OCI-LY7 (cell line): ENCODE data around the gene KRTAP4-12. TPM values are rescaled to one million over a fixed set of nuclear protein-coding genes. Genes with fewer than 3 reads are reported as not detected.

Experiments
- BruUV-seq: library from RNA; stranded (reverse); fragments of 400-500 nt; replicated peaks from 2 replicates; lab custom pipeline; 2021; lab: Mats Ljungman, UMichigan
- CTCF ChIA-PET: fragments of 300-600 bp; sonication (Branson Sonifier 250); formaldehyde crosslinking; loops from one replicate; lab custom pipeline; 2022; ENCODE audit warnings: antibody characterized with exemption; ENCODE audit not compliant: unreplicated experiment; lab: Charles Lee
- POLR2A ChIA-PET: fragments of 300-600 bp; sonication (Branson Sonifier 250); formaldehyde crosslinking; loops from one replicate; lab custom pipeline; 2022; ENCODE audit warnings: antibody characterized with exemption; lab: Charles Lee
- DNase-seq: peaks from one replicate; pipeline ENCODE4 v3.0.0-alpha.2; 2015; ENCODE audit warnings: low spot score
- H2AFZ ChIP-seq: fragments of 200-600 bp; sonication (generic), shearing (Covaris generic); 2 replicates; pipeline ENCODE4 v1.6.1; 2014; ENCODE audit warnings: mild to moderate bottlenecking, antibody characterized with exemption, low read length, moderate library complexity
- H3K27ac ChIP-seq: fragments of 200-600 bp; sonication (generic); 2 replicates; pipeline ENCODE4 v1.5.1; 2014; ENCODE audit warnings: mixed run types, low read depth, mild to moderate bottlenecking, moderate library complexity, low read length, inconsistent platforms; ENCODE audit not compliant: poor library complexity, severe bottlenecking
- H3K36me3 ChIP-seq: fragments of 200-600 bp; sonication (generic); 2 replicates; pipeline ENCODE4 v1.6.1; 2014; ENCODE audit warnings: mild to moderate bottlenecking, antibody characterized with exemption, low read length, moderate library complexity, mixed read lengths; ENCODE audit not compliant: insufficient read depth
- H3K4me1 ChIP-seq: fragments of 200-600 bp; sonication (generic); 2 replicates; pipeline ENCODE4 v1.5.1; 2014; ENCODE audit warnings: mild to moderate bottlenecking, low read length; ENCODE audit not compliant: insufficient read depth, poor library complexity, severe bottlenecking
- H3K4me2 ChIP-seq: fragments of 200-600 bp; sonication (generic); 2 replicates; pipeline ENCODE4 v1.6.1; 2014; ENCODE audit warnings: mild to moderate bottlenecking, low read length
- H3K4me3 ChIP-seq: fragments of 200-600 bp; sonication (generic); 2 replicates; pipeline ENCODE4 v1.5.1; 2014; ENCODE audit warnings: mild to moderate bottlenecking, low read depth, low read length; ENCODE audit not compliant: poor library complexity, severe bottlenecking
- H3K79me2 ChIP-seq: fragments of 200-600 bp; sonication (generic); 2 replicates; pipeline ENCODE4 v1.6.1; 2016; ENCODE audit warnings: low read depth, mild to moderate bottlenecking, low read length, moderate library complexity, mixed read lengths; ENCODE audit not compliant: insufficient read depth
- H3K9me2 ChIP-seq: fragments of 200-600 bp; sonication (generic); 2 replicates; pipeline ENCODE4 v1.6.1; 2016; ENCODE audit warnings: mild to moderate bottlenecking, low read length, mixed read lengths; ENCODE audit not compliant: insufficient read depth
- H3K9me3 ChIP-seq: fragments of 200-600 bp; sonication (generic); 2 replicates; pipeline ENCODE4 v1.6.1; 2014; ENCODE audit warnings: mild to moderate bottlenecking, mixed run types, low read length, mixed read lengths
- H4K20me1 ChIP-seq: fragments of 200-600 bp; sonication (generic); 2 replicates; pipeline ENCODE4 v1.6.1; 2014; ENCODE audit warnings: mild to moderate bottlenecking, antibody characterized with exemption, low read length, moderate library complexity, mixed read lengths; ENCODE audit not compliant: insufficient read depth
- CTCF ChIP-seq: fragments of 200-600 bp; sonication (generic); conservative IDR thresholded peaks from 2 replicates; pipeline ENCODE4 v1.5.1; 2014; ENCODE audit warnings: mild to moderate bottlenecking, antibody characterized with exemption, low read length, moderate library complexity, mixed read lengths
- EZH2phosphoT487 ChIP-seq: fragments of 200-600 bp; sonication (generic); IDR thresholded peaks from 2 replicates; pipeline ENCODE4 v1.6.1; 2018; ENCODE audit warnings: low read depth, borderline replicate concordance, mild to moderate bottlenecking, mixed run types, antibody characterized with exemption, low read length, moderate library complexity, mixed read lengths
- intact Hi-C: fragments of 100-400 bp; cut with micrococcal nuclease; formaldehyde crosslinking; loops from one replicate; pipeline ENCODE4 v1.10.0; 2022; ENCODE audit not compliant: unreplicated experiment
- total RNA-seq, 2 experiments: library from RNA; depleted of rRNA in 1 of 2; stranded (reverse); fragments of >200 nt in 1 of 2; shearing (Covaris generic) in 1 of 2; gene quantifications; 2 replicates each; pipeline ENCODE4 v1.2.3, GENCODE V29; 2014 to 2022

Gene KRTAP4-12
- total RNA-seq, 2 experiments from 2014 or later, result not detected

- intact Hi-C loops, result no loop called here
- no TSS peak for BruUV-seq
- H3K4me1 ChIP-seq, result no peaks in the 10 kb centered on the region
- no peaks in the 10 kb centered on the region for H4K20me1 ChIP-seq
- CTCF ChIA-PET, result no interaction called here
- DNase-seq, result no peak
- H3K9me3 ChIP-seq, result no peaks in the 10 kb centered on the region
- H3K4me2 ChIP-seq, result no peak overlapping the region
- H3K27ac ChIP-seq, result no peak overlapping the region
- TF ChIP-seq CTCF (no peak), EZH2phosphoT487 (no peak)
- POLR2A ChIA-PET, result no interaction called here
- H3K36me3 ChIP-seq, result no peaks in the 10 kb centered on the region
- H3K79me2 ChIP-seq, result no peaks in the 10 kb centered on the region
- no peak overlapping the region for H3K4me3 ChIP-seq
- H2AFZ ChIP-seq, result no peak overlapping the region
- H3K9me2 ChIP-seq, result no peaks in the 10 kb centered on the region
Measured at GRCh38 chr17:41131979-41132378, 8.0 kb upstream of the KRTAP4-12 start.

- no peaks in the 10 kb centered on the region for H4K20me1 ChIP-seq
- H3K9me2 ChIP-seq, result no peaks in the 10 kb centered on the region
- ChIA-PET POLR2A (no interaction called here), CTCF (no interaction called here)
- H3K27ac ChIP-seq, result no peak overlapping the region
- intact Hi-C loops, result no loop called here
- H2AFZ ChIP-seq, result no peak overlapping the region
- H3K4me2 ChIP-seq, result no peak overlapping the region
- no peak for TF ChIP-seq CTCF
- TF ChIP-seq EZH2phosphoT487, result no peak
- no peak for DNase-seq
- no TSS peak for BruUV-seq
- H3K4me3 ChIP-seq, result no peak overlapping the region
- no peaks in the 10 kb centered on the region for H3K79me2 ChIP-seq
- no peaks in the 10 kb centered on the region for H3K4me1 ChIP-seq
- H3K36me3 ChIP-seq, result no peaks in the 10 kb centered on the region
- H3K9me3 ChIP-seq, result 0 out of 2 replicates have a peak, but pooled peaks cover 1% of the 10 kb centered on the region
Measured at GRCh38 chr17:41127371-41127770, 3.4 kb upstream of the KRTAP4-12 start.

- intact Hi-C loops, result no loop called here
- no peaks in the 10 kb centered on the region for H3K9me2 ChIP-seq
- BruUV-seq, result no TSS peak
- no peak overlapping the region for H3K27ac ChIP-seq
- H3K9me3 ChIP-seq, result 0 out of 2 replicates have a peak, but pooled peaks cover 6% of the 10 kb centered on the region
- H3K4me2 ChIP-seq, result no peak overlapping the region
- no peaks in the 10 kb centered on the region for H3K36me3 ChIP-seq
- H4K20me1 ChIP-seq, result no peaks in the 10 kb centered on the region
- no peak overlapping the region for H3K4me3 ChIP-seq
- CTCF ChIA-PET, result no interaction called here
- no peak overlapping the region for H2AFZ ChIP-seq
- H3K4me1 ChIP-seq, result no peaks in the 10 kb centered on the region
- TF ChIP-seq CTCF, result no peak
- no peak for TF ChIP-seq EZH2phosphoT487
- POLR2A ChIA-PET, result no interaction called here
- DNase-seq, result no peak
- no peaks in the 10 kb centered on the region for H3K79me2 ChIP-seq
Measured at GRCh38 chr17:41126412-41126811, 2.4 kb upstream of the KRTAP4-12 start.
